ENCODE data around the gene MID2.
"Not testable (repeated sequence)": the region's sequence is repeated elsewhere in the genome, so short reads cannot be mapped to it uniquely, and the experiment has no call there.

MID2 gene

DNA sequence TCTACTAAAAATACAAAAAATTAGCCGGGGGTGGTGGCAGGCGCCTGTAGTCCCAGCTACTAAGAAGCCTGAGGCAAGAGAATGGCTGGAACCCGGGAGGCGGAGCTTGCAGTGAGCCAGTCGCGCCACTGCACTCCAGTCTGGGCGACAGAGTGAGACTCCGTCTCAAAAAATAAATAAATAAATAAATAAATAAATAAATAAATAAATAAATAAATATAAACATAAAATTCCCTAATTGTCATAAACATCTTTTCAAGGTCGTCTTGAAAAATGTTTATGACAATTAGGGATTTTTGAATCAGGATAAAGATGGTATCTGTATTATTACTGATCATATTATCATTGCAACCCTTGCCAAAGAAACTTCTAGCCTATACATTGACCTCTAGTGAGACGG lies 15.6 kb upstream of the MID2 start:
- not testable (repeated sequence) for H3K18ac ChIP-seq (ENCODE audit: low read length); H2BK12ac ChIP-seq (ENCODE audit: low read length); H3K27ac ChIP-seq (replicated peaks; ENCODE audit: low read length); H3K23ac ChIP-seq (ENCODE audit: low read depth, low read length, poor library complexity); H3K9ac ChIP-seq (ENCODE audit: low read depth, low read length, poor library complexity); H2BK15ac ChIP-seq (ENCODE audit: low read length); H2BK5ac ChIP-seq (ENCODE audit: low read length); DNase-seq (ENCODE audit: low spot score); H3K36me3 ChIP-seq (replicated peaks in 1 of 2; ENCODE audit: control insufficient read depth in 2 of 2, insufficient read depth in 2 of 2, low read length in 2 of 2); H3K79me1 ChIP-seq (ENCODE audit: low read depth, low read length); H4K8ac ChIP-seq (ENCODE audit: low read depth, low read length); H2AFZ ChIP-seq (ENCODE audit: low read length); H3K14ac ChIP-seq (ENCODE audit: low read length); H3K4me2 ChIP-seq (ENCODE audit: insufficient read depth, low read length, poor library complexity, severe bottlenecking); H3K4me1 ChIP-seq (ENCODE audit: control insufficient read depth in 2 of 2, insufficient read depth in 1 of 2, low read depth in 1 of 2, low read length in 2 of 2); H4K91ac ChIP-seq (ENCODE audit: low read depth, low read length, poor library complexity); H2BK120ac ChIP-seq (ENCODE audit: low read depth, low read length); H3K4ac ChIP-seq (ENCODE audit: low read length); H2AK5ac ChIP-seq (ENCODE audit: low read depth, low read length); H3K9me3 ChIP-seq (replicated peaks in 1 of 2; ENCODE audit: control insufficient read depth in 2 of 2, insufficient read depth in 1 of 2, low read depth in 1 of 2, low read length in 2 of 2); H3K4me3 ChIP-seq (ENCODE audit: low read length in 2 of 2); H3K27me3 ChIP-seq (ENCODE audit: control insufficient read depth in 3 of 3, insufficient read depth in 3 of 3, low read depth in 1 of 3, low read length in 3 of 3)
- no CpG with 5 or more reads among the region's 10 CpGs for WGBS, 2 donors (ENCODE audit: extremely low coverage in 2 of 2, insufficient read length in 2 of 2, insufficient replicate concordance in 1 of 2)

DNA sequence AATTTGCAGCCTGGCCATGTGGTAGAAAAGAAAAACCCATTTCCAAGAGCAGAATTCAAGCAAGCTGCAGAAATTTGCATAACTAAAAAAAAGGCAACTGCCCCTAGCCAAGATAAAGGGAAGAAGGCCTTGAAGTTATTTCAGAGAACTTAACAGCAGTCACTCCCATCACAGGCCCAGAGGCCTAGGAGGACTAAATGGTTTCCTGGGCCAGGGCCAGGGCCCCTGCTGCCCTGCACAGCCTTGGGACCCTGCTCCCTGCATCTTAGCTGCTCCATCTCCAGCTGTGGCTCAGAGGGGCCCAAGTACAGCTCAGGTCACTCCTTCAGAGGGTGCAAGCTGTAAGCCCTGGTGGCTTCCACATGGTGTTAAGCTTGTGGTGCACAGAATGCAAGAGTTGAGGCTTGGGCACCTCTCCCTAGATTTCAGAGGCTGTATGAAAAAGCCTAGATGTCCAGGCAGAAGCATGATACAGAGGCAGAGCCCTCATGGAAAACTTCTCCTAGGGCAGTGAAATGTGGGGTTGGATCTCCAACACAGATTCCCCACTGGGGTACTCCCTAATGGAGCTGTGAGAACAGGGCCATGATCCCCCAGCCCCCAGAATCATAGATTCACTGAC lies 6.7 kb upstream of the MID2 start:
- H3K27me3 ChIP-seq (ENCODE audit: control insufficient read depth in 3 of 3, insufficient read depth in 3 of 3, low read depth in 1 of 3, low read length in 3 of 3): peaks cover 0 to 7% (median 0%) of the 10 kb centered on the region in 3 experiments
- H3K27ac ChIP-seq (replicated peaks; ENCODE audit: low read length): no peak overlapping the region
- no peak overlapping the region for H2AK5ac ChIP-seq (ENCODE audit: low read depth, low read length)
- no peak overlapping the region for H3K4me3 ChIP-seq (ENCODE audit: low read length in 2 of 2)
- H3K9me3 ChIP-seq (replicated peaks in 1 of 2; ENCODE audit: control insufficient read depth in 2 of 2, insufficient read depth in 1 of 2, low read depth in 1 of 2, low read length in 2 of 2): peaks cover 0 to 2% of the 10 kb centered on the region in 2 donors
- no peak overlapping the region for H3K14ac ChIP-seq (ENCODE audit: low read length)
- H3K9ac ChIP-seq (ENCODE audit: low read depth, low read length, poor library complexity): no peak overlapping the region
- H4K91ac ChIP-seq (ENCODE audit: low read depth, low read length, poor library complexity): no peak overlapping the region
- no peaks in the 10 kb centered on the region for H3K4me1 ChIP-seq (ENCODE audit: control insufficient read depth in 2 of 2, insufficient read depth in 1 of 2, low read depth in 1 of 2, low read length in 2 of 2)
- H3K79me1 ChIP-seq (ENCODE audit: low read depth, low read length): no peaks in the 10 kb centered on the region
- no peaks in the 10 kb centered on the region for H3K36me3 ChIP-seq (replicated peaks in 1 of 2; ENCODE audit: control insufficient read depth in 2 of 2, insufficient read depth in 2 of 2, low read length in 2 of 2)
- H3K4me2 ChIP-seq (ENCODE audit: insufficient read depth, low read length, poor library complexity, severe bottlenecking): no peak overlapping the region
- no peak overlapping the region for H2BK5ac ChIP-seq (ENCODE audit: low read length)
- no peak overlapping the region for H2BK120ac ChIP-seq (ENCODE audit: low read depth, low read length)
- no peak overlapping the region for H2BK12ac ChIP-seq (ENCODE audit: low read length)
- H3K18ac ChIP-seq (ENCODE audit: low read length): no peak overlapping the region
- no peak overlapping the region for H3K4ac ChIP-seq (ENCODE audit: low read length)
- no peak overlapping the region for H3K23ac ChIP-seq (ENCODE audit: low read depth, low read length, poor library complexity)
- DNase-seq (ENCODE audit: low spot score): no peak
- no peak overlapping the region for H4K8ac ChIP-seq (ENCODE audit: low read depth, low read length)
- H2AFZ ChIP-seq (ENCODE audit: low read length): no peak overlapping the region
- no peak overlapping the region for H2BK15ac ChIP-seq (ENCODE audit: low read length)

DNA sequence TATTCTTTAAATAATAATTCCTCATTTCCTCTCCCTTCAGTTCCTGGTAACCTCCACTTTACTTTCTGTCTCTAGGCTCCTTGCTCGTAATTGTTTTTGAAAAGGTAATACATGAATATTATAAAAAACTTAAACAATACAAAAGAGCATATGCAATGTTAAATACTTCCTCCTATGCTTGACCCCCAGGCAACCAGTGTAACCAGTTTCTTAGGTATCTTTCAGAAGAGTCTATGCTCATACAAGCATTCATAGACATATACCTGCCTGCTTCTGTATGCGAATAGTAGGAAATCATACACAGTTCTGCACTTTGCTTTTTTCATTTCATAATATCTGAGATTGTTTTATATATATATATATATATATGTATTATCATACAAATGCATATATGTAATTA lies 2.6 kb upstream of the MID2 start:
- peaks cover 0 to 39% (median 2%) of the 10 kb centered on the region in 3 experiments for H3K27me3 ChIP-seq (ENCODE audit: control insufficient read depth in 3 of 3, insufficient read depth in 3 of 3, low read depth in 1 of 3, low read length in 3 of 3)
- H3K4me2 ChIP-seq (ENCODE audit: insufficient read depth, low read length, poor library complexity, severe bottlenecking): no peak overlapping the region
- H3K4me1 ChIP-seq (ENCODE audit: control insufficient read depth in 2 of 2, insufficient read depth in 1 of 2, low read depth in 1 of 2, low read length in 2 of 2): no peaks in the 10 kb centered on the region
- no peak overlapping the region for H2BK15ac ChIP-seq (ENCODE audit: low read length)
- no peak overlapping the region for H2AFZ ChIP-seq (ENCODE audit: low read length)
- H3K23ac ChIP-seq (ENCODE audit: low read depth, low read length, poor library complexity): no peak overlapping the region
- H3K4ac ChIP-seq (ENCODE audit: low read length): no peak overlapping the region
- no peak overlapping the region for H2BK120ac ChIP-seq (ENCODE audit: low read depth, low read length)
- H4K8ac ChIP-seq (ENCODE audit: low read depth, low read length): no peak overlapping the region
- DNase-seq (ENCODE audit: low spot score): no peak
- peaks cover 0 to 2% of the 10 kb centered on the region in 2 donors for H3K9me3 ChIP-seq (replicated peaks in 1 of 2; ENCODE audit: control insufficient read depth in 2 of 2, insufficient read depth in 1 of 2, low read depth in 1 of 2, low read length in 2 of 2)
- no peak overlapping the region for H4K91ac ChIP-seq (ENCODE audit: low read depth, low read length, poor library complexity)
- H3K18ac ChIP-seq (ENCODE audit: low read length): no peak overlapping the region
- no peaks in the 10 kb centered on the region for H3K36me3 ChIP-seq (replicated peaks in 1 of 2; ENCODE audit: control insufficient read depth in 2 of 2, insufficient read depth in 2 of 2, low read length in 2 of 2)
- H3K9ac ChIP-seq (ENCODE audit: low read depth, low read length, poor library complexity): no peak overlapping the region
- no peak overlapping the region for H2AK5ac ChIP-seq (ENCODE audit: low read depth, low read length)
- WGBS, 2 donors (ENCODE audit: extremely low coverage in 2 of 2, insufficient read length in 2 of 2, insufficient replicate concordance in 1 of 2): no CpG with 5 or more reads among the region's 2 CpGs
- H3K4me3 ChIP-seq (ENCODE audit: low read length in 2 of 2): no peak overlapping the region
- no peak overlapping the region for H2BK12ac ChIP-seq (ENCODE audit: low read length)
- H3K14ac ChIP-seq (ENCODE audit: low read length): no peak overlapping the region
- no peaks in the 10 kb centered on the region for H3K79me1 ChIP-seq (ENCODE audit: low read depth, low read length)
- H3K27ac ChIP-seq (replicated peaks; ENCODE audit: low read length): no peak overlapping the region
- no peak overlapping the region for H2BK5ac ChIP-seq (ENCODE audit: low read length)

DNA sequence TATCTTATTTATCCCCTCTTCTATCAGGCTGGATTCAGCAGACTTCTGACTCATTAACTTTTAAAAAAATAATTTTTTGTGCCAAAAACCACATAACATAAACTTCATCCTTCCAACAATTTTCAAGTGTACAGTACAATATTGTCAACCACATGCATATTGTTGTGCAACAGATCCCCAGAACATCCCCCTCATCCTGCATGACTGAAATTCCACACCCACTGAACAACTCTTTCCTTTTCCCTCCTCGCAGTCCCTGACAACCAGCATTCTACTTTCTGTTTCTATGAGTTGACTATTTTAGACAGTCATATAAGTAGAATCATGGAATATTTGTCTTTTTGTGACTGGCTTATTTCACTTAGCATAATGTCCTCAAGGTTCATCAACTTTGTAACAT lies 2.2 kb upstream of the MID2 start:
- no peaks in the 10 kb centered on the region for H3K4me1 ChIP-seq (ENCODE audit: control insufficient read depth in 2 of 2, insufficient read depth in 1 of 2, low read depth in 1 of 2, low read length in 2 of 2)
- H3K27me3 ChIP-seq (ENCODE audit: control insufficient read depth in 3 of 3, insufficient read depth in 3 of 3, low read depth in 1 of 3, low read length in 3 of 3): peaks cover 0 to 42% (median 2%) of the 10 kb centered on the region in 3 experiments

More for the DNA sequence above, 2.2 kb upstream of the MID2 start:
- H3K4ac ChIP-seq (ENCODE audit: low read length): no peak overlapping the region
- H4K91ac ChIP-seq (ENCODE audit: low read depth, low read length, poor library complexity): no peak overlapping the region
- H3K9ac ChIP-seq (ENCODE audit: low read depth, low read length, poor library complexity): no peak overlapping the region
- no peak overlapping the region for H3K27ac ChIP-seq (replicated peaks; ENCODE audit: low read length)
- no CpG with 5 or more reads among the region's 1 CpG for WGBS, 2 donors (ENCODE audit: extremely low coverage in 2 of 2, insufficient read length in 2 of 2, insufficient replicate concordance in 1 of 2)
- no peak overlapping the region for H3K18ac ChIP-seq (ENCODE audit: low read length)
- H3K23ac ChIP-seq (ENCODE audit: low read depth, low read length, poor library complexity): no peak overlapping the region
- H2BK12ac ChIP-seq (ENCODE audit: low read length): no peak overlapping the region
- H2BK120ac ChIP-seq (ENCODE audit: low read depth, low read length): no peak overlapping the region
- no peaks in the 10 kb centered on the region for H3K36me3 ChIP-seq (replicated peaks in 1 of 2; ENCODE audit: control insufficient read depth in 2 of 2, insufficient read depth in 2 of 2, low read length in 2 of 2)
- no peak overlapping the region for H3K4me3 ChIP-seq (ENCODE audit: low read length in 2 of 2)
- H2BK15ac ChIP-seq (ENCODE audit: low read length): no peak overlapping the region
- no peak overlapping the region for H3K4me2 ChIP-seq (ENCODE audit: insufficient read depth, low read length, poor library complexity, severe bottlenecking)
- H3K9me3 ChIP-seq (replicated peaks in 1 of 2; ENCODE audit: control insufficient read depth in 2 of 2, insufficient read depth in 1 of 2, low read depth in 1 of 2, low read length in 2 of 2): peaks cover 0 to 2% of the 10 kb centered on the region in 2 donors
- H2AK5ac ChIP-seq (ENCODE audit: low read depth, low read length): no peak overlapping the region
- no peak for DNase-seq (ENCODE audit: low spot score)
- H2AFZ ChIP-seq (ENCODE audit: low read length): no peak overlapping the region
- H3K14ac ChIP-seq (ENCODE audit: low read length): no peak overlapping the region
- no peak overlapping the region for H4K8ac ChIP-seq (ENCODE audit: low read depth, low read length)
- H2BK5ac ChIP-seq (ENCODE audit: low read length): no peak overlapping the region
- no peaks in the 10 kb centered on the region for H3K79me1 ChIP-seq (ENCODE audit: low read depth, low read length)
